ENCODE data around the gene TTC27.

TTC27 gene

DNA sequence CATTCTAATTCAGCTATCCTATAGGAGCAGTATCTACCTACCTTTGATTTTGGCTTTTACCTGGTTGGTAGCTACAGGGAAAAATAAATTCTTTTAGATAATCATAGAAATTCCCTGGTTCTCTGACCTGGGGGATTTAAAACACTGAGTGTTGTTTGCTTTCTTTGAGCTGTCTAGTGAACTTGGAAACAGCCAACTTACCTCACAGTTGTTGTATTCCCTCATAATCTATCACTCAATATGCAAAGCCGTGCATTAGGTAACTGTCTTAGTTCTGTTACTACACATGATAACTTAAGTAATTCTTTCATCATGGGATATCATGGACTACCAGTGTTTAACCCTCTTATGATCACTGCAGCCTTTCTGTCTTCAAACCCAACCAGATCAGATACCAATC is 127.8 kb downstream of the TTC27 start:
- DNase-seq (ENCODE audit: low spot score) = no peak

DNA sequence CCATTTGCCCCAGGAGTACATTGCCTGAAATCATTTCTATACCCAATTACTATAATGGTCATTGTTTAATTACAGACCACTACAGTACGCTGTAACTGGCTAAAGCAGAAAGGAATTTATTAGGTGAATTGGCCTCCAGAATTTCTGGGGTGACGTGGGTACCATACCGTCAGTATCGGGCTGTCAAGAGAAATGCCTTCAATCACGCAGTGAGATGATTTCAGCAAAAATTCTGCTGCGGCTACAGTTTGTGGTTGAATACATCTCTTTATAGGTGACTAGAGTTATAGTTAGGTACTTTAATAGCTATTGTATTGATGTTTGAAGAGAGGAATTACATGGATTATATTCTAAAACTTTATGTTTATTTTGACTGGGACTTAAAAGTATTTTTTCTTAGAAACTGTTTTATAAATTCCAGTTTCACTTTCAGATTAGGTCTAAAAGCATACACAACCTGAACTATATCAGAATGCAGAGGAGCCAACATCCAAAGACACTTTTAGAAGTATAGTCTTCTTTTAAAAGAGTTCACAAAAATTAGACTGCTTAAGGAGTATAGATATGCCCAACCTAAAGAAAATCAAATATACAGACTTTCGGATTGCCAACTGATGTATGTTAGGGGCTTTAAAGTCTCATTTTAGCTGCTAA is 128.4 kb downstream of the TTC27 start:
- no peak for DNase-seq (ENCODE audit: low spot score)

DNA sequence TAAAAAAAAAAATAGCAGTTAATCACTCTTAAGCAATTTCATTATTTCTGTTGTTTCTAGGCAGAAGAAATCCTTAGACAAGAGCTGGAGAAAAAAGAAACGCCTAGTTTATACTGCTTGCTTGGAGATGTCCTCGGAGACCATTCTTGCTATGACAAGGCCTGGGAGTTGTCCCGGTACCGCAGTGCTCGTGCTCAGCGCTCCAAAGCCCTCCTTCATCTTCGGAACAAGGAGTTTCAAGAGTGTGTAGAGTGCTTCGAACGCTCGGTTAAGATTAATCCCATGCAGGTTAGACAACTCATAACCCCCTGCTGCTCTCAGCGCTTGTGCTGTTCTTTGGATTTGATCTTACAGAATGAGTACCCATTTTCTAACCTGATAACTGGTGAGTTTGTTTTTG is 130.4 kb downstream of the TTC27 start:
- no peak for DNase-seq (ENCODE audit: low spot score)

DNA sequence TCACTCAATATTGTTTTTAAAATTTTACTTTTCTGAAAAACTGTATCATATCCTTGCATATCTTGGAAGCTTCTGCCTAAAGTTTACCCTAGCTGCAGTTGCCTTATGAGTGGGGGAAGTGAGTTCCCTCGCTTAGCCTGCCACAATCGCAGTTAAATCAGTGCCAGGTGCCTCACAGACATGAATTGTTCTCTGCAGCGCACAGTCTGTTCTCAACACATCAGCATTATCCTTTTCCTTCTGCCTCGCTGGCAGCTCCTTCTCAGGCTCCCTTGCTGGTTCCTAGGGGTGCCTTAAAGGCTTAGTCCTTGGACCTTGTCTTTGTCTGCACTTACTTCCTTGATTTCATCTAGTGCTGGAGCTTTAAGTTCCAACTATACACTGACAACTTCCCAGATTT is 132.8 kb downstream of the TTC27 start:
- no peak for DNase-seq (ENCODE audit: low spot score)

DNA sequence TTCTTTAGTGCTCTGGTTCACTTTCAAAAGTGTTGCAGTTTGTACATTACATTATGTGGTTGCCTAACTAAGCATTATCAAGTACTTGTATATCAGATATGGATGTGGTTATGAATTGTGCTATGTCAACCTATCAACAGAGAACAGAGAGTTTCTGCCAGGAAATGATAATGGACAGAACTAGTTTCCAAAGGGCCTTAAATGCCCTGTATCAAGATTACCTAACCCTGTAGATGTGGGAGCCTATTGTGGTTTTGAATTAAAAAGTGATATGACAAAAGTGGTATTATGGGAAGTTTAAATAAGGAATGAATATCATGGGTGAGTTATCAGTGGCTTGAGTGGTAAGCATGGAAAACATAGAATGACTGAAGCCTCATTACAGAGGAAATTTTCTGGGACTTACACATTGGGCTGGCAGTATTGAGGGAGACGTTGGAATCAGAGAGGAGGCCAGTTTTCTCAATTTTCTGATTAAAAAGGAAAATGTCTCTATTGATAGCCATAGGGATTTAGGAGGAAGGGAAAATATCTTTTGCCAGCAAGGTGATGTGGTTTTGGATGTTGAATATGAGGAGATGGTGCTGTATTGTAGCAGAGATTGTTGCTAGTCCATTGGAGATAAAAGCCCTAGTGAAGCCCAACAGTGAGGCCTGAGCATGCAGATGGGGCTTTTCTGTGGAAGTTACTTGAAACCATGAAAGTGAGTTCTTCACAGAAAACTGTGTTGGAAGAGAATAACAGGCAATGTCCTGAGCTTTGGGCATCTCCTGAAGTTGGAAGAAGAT is 140.7 kb downstream of the TTC27 start:
- DNase-seq (ENCODE audit: low spot score) = no peak

DNA sequence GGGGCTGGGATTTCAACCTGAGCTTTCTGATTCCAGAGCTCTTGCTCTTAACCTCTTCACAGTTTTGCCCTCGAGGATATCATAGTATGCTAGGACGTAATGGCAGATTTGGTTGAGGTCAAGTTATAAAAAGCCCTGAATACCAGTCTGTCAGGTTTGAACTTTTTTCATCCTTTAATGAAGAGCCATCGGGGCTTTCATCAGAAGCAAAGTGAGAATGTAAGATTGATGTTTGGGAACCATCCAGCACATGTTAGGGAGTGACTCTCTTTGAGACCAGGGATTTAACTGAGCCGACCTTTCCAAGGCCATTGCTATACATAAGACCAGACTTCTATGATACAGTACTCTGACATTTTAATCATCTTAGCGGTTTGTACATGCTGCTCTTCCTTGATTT is 142.5 kb downstream of the TTC27 start:
- no peak for DNase-seq (ENCODE audit: low spot score)

DNA sequence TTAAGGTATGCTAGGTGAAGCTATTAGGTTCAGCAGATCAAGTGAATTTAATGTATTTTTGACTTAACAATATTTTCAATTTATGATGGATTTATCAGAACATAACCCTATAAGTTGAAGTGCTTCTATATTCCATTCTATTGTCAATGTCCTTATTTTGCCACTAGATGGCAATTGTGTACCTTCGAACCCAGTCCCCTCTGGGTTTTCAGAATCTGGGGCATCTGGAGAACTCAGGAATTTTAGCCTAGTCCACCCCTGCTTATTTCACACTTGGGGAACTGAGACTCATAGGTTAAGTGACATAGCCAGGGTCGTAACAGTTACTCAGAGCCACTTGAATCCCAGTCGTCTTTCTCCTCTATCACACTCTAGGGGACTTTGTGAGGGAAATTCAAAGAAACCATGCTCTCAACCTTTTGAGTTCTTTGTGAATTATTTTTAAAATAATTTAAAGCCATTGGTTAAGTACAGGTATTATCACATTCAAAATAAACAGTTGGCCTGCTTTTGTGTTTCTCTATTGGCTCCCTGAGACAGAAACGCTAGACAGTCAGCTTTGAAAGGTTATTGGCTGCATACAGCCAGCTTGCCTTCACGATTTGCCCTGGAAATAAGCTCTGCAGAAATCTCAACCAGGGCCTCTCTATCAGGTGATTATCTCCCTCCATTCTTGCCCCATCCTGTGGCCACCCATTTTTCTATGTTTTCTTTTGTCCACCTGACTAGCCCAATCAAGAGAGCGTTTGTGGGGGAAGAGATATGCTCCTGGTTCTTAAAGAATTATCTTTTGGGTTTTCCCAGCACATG is 145.0 kb downstream of the TTC27 start:
- peak; percentile 42 for DNase-seq (ENCODE audit: low spot score)

DNA sequence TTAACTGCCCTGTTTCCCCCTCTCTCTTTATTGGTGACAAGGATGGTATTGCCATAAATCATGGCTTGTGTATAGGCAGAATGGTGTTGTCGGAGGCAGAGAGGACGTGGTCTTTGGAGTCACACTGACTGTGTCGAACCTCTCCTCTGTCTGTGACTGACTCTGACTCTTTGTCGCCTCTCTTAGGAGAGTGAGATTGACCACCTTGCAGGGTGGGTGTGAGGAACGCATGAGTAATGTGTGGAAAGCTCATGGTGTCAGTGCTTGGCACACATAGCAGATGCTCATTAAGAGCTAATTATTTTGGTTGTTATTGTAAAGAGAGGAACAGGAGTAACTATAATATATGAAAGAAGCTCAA is 145.6 kb downstream of the TTC27 start:
- no peak for DNase-seq (ENCODE audit: low spot score)

DNA sequence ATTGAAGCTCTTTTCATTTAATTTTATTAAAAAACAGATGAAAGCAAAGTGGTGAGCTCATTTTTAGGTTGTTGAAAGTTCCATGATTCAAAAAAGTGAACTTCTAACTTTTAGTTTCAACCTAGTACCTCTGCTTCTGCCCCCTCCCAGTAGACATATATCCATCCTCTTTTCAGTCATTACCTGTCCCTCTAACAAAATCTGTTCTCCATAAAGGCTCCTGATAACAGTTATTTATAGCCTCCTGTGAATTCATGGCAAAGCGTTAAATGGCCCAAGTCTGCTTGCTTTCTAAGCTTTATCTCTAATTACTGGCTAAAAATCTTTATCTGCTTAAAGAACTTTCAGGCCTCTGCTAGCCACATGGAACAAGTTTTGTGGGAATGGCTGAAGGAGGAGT is 148.1 kb downstream of the TTC27 start:
- no peak for DNase-seq (ENCODE audit: low spot score)

DNA sequence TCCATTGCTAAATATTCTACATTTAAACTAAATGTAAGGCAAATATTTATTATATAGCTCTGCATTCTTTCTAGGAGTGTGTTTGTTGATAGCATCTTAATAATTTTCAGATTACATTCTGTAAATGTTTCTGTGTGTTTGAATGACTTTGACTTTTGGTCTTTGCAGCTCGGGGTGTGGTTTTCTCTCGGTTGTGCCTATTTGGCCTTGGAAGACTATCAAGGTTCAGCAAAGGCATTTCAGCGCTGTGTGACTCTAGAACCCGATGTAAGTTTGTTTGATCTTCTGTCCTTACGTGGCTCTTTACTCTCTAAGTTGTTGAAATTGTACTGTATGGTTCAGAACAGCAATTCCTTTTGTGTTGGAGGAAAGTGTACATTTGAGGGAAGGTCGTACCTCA is 149.9 kb downstream of the TTC27 start:
- no peak for DNase-seq (ENCODE audit: low spot score)

DNA sequence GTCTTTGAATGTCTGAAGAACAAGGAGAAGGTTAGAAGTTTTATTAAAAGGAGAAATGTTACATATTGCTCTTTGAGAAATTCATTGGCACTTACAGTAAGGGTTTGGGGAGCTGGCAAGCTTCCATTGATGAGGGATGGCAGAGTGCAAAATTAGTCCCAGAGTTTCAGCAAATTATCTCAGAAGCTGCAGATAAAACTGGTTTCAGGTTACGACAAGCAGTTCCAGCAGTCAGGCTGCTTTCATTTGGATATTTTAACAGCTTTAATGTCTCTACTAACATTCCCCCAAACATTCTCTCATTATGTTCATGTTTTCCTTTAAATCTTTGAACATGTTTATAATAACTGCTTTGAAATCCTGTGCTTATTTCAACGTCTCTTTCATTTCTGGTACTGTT is 153.1 kb downstream of the TTC27 start:
- no peak for DNase-seq (ENCODE audit: low spot score)

DNA sequence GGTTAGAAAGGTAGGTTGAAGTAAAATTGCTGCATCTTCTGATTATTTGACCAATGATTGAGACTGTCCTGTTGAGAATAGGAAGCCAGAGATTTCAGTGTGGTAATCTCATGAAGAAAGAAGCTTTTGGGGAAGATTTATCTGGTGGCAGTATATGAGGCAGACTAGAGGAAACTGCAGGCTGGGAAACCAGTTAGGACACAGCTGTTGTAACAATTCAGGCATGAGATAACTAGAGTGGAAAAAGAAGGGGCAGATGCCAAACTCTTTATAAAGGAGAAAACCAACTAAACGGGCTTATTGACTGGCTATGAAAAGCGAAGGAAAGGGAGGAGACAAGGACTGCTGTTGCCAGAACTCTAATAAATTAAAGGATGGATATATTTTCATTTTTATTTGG is 155.6 kb downstream of the TTC27 start:
- no peak for DNase-seq (ENCODE audit: low spot score)

DNA sequence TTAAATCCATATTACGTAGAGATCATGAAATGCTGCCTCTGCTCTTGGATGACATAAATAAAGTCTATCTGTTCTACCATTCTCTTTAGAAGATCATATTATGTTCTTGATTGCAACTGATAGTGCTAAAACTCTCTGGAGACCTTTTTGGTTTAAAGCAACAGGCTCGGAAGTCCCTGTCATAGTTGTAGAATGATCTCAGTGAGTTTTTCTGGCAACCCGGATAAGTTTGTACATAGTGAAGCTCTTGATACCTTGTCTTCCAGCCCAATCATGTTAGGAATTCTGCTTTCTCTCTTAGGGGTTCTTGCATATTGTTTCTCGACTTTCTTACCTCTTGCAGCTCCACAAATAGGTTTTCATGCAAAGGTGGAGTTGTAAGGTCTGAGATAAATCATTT is 156.1 kb downstream of the TTC27 start:
- DNase-seq (ENCODE audit: low spot score) = no peak

DNA sequence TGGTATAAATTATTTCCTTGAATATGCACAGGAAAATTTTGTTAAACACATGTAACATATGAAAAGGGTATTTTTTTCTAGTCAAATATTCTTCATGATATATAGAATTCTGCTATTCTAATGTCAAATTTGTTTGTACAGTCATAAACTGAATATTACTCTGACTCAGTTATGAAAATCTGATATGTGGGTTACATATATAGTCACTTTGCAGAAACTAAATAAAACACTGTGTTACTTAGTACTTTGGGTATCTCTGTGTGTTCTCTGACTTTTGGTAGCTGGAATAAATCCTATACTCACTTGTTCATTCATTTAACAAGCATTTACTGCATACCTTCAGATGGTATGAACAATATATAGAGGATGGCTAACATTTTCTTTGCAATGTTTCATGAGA is 159.4 kb downstream of the TTC27 start:
- DNase-seq (ENCODE audit: low spot score) = no peak

DNA sequence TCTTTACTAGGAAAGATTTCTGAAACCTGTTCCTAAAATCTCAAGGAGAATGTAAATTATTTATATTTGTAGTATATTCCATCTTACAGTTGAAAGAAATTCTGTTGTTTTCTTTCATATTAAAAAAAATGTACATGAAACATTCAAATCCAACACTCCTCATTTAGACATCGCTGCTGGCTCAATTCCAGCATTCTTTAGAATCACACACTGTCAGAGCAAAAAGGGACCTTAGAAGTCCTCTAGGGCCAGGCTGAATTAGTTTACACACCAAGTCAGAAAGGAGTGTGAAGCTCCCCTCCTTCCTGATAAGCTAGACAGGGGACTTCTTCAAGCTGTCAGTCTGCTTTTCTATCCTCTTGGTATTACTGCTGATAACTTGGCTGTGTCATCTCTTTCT is 160.3 kb downstream of the TTC27 start:
- DNase-seq (ENCODE audit: low spot score) = no peak

DNA sequence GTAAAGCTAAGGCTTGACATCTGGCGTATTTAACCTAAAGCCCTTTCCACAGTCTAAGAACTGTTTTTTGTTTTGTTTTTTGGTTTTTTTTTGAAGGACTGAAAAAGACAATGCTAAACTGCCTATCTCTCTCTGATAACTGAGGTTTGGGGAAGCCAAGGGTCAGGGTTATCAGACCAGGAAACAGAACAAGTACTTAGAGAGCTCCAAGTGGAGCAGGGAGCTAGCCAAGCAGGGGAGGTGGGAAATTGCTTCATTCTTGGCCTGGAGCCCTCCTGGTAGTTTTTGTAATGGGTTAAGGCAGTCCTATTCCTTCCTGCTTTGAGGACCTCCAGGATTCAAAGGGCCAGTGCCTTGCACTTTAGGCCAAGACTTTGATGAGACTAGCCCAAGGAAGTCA is 164.6 kb downstream of the TTC27 start:
- no peak for DNase-seq (ENCODE audit: low spot score)

DNA sequence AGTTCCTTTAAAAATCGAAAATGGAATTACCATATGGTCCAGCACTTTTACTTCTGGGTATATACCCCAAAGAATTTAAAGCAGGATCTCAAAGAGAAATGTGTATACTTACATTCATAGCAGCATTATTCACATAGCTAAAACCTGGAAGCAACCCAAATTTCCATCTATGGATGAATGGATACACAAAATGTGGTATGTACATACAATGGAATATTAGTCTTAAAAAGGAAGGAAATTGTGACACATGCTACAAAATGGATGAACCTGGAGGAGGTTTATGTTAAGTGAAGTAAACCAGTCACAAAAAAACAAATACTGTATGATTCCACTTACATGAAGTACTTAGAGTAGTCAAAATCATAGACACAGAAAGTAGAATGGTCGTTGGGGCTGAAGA is 171.0 kb downstream of the TTC27 start:
- no peak for DNase-seq (ENCODE audit: low spot score)

DNA sequence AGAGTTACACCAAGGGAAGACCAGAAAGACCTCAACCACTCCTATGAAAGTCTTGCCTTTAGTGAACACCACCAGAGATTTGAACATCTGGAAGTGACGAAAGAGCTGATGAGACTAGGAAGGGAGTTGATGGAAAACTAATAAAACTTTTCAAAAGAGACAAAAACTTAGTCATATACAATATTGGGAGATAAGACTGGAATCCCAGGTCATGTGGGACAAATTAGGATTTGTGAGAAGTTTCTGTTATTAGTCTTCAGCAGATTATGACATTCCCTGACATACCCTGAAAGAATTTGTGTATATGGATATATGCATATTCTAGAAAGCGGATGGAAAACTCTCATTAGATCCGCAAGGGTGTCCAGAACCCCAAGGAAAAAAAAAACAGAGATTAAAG is 173.9 kb downstream of the TTC27 start:
- DNase-seq (ENCODE audit: low spot score) = no peak

DNA sequence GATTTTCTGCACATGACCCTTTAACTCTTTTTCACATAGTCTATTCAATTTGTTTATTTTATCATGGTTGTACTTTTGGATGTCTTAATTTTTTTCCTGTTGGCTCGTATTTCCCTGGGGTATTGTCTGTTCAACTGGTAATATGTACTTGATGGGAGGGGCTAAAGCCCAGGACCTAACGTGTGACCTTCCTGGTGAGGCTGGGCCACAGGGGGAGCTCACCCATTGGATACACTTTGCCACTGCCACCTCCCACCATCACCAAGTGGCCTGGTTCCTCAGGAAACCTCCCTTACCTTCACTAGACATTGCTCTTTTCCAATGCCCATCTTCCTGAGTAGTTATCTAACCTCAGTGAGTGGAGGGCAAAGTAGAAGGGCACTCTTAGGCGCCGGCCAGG is 175.0 kb downstream of the TTC27 start:
- DNase-seq (ENCODE audit: low spot score) = no peak

DNA sequence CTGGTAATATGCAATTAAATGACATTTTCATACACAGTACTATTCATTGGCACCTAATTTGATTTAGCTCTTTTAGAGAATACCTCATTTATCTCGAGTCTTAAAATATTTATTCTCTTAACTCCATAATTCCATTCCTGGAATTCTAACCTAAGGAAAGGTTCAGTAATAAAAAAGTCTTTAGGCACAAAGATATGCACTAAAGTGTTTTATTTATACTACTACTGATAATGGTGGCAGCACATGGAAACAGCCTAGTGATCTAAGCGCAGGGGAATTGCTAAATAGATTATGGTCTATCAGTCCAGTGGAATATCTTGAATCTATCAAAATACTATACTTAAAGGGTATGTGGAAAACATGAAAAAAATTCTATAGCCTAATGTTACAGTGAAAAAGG is 176.4 kb downstream of the TTC27 start:
- DNase-seq (ENCODE audit: low spot score) = no peak

DNA sequence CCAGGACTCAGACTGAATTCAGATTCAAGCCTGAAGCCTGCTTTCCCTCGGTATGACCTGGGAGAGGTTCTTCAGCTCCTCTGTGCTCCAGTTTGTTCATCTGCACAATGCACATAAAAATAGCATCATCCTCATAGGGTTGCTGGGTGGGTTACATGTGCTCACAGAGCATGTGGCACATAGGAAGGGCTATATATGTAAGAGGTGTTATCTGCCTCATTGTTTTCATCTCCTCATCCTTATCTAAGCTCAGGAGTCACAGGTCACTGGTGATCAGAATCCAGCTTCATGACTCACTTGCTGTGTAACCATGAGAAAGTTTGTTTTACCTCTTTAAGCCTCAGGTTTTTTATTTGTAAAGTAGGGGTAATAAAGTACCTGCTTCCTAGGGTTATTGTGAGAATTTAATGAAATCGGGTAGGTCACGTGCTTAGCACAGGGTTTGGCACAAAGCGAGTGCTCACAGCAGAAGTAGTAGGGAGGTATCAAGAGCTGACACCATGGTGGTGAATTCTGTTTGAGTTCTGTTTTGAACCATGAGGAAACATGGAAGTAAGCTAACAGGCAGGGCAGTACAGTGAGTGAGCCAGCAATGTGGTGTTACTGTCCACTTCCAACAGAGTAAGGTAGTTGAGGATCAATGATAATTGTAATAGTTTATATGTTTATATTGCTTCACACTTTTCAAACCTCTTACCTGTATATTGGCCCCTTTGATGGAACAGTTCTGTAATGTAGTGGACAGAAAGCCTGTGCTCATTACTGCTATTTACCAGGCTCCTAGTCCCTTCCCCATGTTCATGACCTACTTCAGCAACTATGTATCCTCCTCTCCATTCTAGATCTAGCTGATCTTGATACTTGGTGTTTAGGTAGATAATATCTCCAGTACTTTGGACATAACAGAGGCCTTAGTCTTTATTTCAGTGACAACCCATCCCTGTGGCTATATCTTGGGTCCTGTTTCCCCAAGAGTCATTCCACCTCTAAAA is 177.6 kb downstream of the TTC27 start:
- no peak for DNase-seq (ENCODE audit: low spot score)

DNA sequence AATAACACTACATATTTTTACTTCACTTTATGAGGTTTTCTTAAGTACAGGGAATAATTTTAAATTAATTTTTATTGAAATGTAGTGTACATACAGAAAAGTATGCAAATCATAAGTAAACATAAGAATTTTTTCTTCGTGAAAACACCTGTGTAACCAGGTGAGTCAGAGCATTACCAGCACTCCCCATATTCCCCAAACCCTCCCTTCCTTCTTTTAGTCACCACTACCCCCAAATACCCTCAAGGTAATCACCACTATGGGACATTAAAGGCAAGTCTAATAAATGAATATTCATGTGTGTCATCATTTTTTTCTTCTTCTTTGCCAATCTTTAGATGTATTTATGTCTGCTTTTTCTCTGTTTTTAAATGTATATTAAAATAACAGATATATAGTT is 179.0 kb downstream of the TTC27 start:
- DNase-seq (ENCODE audit: low spot score) = no peak

All from germinal center (tissue), 1 donor.